Cardiac muscle cell (in vitro differentiated cells and primary cell): ENCODE data around the gene ZNF750. TPM values are rescaled to one million over a fixed set of nuclear protein-coding genes. Genes with fewer than 3 reads are reported as not detected.

ENCODE experiments used
- DNase-seq, 2 donors: peaks; one replicate each; pipeline versions ENCODE4 v3.0.0 to v3.0.0-alpha.2; 2010 to 2017; ENCODE audit warnings: low read depth in 1 of 2, low spot score in 1 of 2
- H3K27ac ChIP-seq: fragments of 200-600 bp; sonication (generic); 2 replicates; pipeline ENCODE4 v1.5.1; 2016
- H3K27me3 ChIP-seq: fragments of 200-600 bp; sonication (generic); 2 replicates; pipeline ENCODE4 v1.6.0; 2016; ENCODE audit warnings: control low read depth
- H3K36me3 ChIP-seq: fragments of 200-600 bp; sonication (generic); 2 replicates; pipeline ENCODE4 v1.5.1; 2016; ENCODE audit warnings: control low read depth
- H3K4me1 ChIP-seq: fragments of 200-600 bp; sonication (generic); 2 replicates; pipeline ENCODE4 v1.8.1; 2017; ENCODE audit warnings: low read depth, mild to moderate bottlenecking, mixed run types
- H3K4me3 ChIP-seq: fragments of 200-600 bp; sonication (generic); 2 replicates; pipeline ENCODE4 v1.5.1; 2016; ENCODE audit warnings: mild to moderate bottlenecking
- H3K9me3 ChIP-seq: fragments of 200-600 bp; sonication (generic); 2 replicates; pipeline ENCODE4 v1.5.1; 2017; ENCODE audit warnings: low read depth, mild to moderate bottlenecking, control low read depth
- CTCF ChIP-seq: IDR thresholded peaks from 2 replicates; pipeline ENCODE4 v1.5.1; 2012; ENCODE audit warnings: low read depth, mild to moderate bottlenecking, low read length
- polyA plus RNA-seq: library from polyadenylated mRNA; unstranded; fragments of >200 nt; fragmentation: Nextera tagmentation; extraction: Ambion mirVana; gene quantifications from 2 replicates; pipeline ENCODE4 v1.2.1, GENCODE V29; 2016
- total RNA-seq: library from RNA; depleted of rRNA; stranded (reverse); fragments of >200 nt; gene quantifications from 2 replicates; pipeline ENCODE4 v1.2.3, GENCODE V29; 2016

ZNF750 gene
- total and polyA plus RNA-seq, 2 experiments from 2014 or later: 0.49 TPM; not detected in 1

GRCh38 chr17:82867763-82868325 lies 28.0 kb upstream of the ZNF750 start:
- H3K4me3 ChIP-seq: no peak overlapping the region
- no peak for TF ChIP-seq CTCF
- H3K36me3 ChIP-seq: no peaks in the 10 kb centered on the region
- H3K27ac ChIP-seq: no peak overlapping the region
- no peaks in the 10 kb centered on the region for H3K27me3 ChIP-seq
- no peaks in the 10 kb centered on the region for H3K9me3 ChIP-seq
- H3K4me1 ChIP-seq: peaks cover 39% of the 10 kb centered on the region
- DNase-seq: no peak

- peaks cover 47% of the 10 kb centered on the region for H3K4me1 ChIP-seq
- H3K27me3 ChIP-seq: no peaks in the 10 kb centered on the region
- no peaks in the 10 kb centered on the region for H3K36me3 ChIP-seq
- peak in 1 of 2 donors; percentile 77 for DNase-seq
- no peak overlapping the region for H3K4me3 ChIP-seq
- no peak for TF ChIP-seq CTCF
- H3K9me3 ChIP-seq: no peaks in the 10 kb centered on the region
- peak overlapping the region; percentile 70 for H3K27ac ChIP-seq
Observed at GRCh38 chr17:82866590-82867191, 26.9 kb upstream of the ZNF750 start.

- H3K9me3 ChIP-seq: no peaks in the 10 kb centered on the region
- H3K36me3 ChIP-seq: no peaks in the 10 kb centered on the region
- TF ChIP-seq CTCF: no peak
- no peak for DNase-seq
- H3K27ac ChIP-seq: peak overlapping the region; percentile 70
- H3K4me3 ChIP-seq: no peak overlapping the region
- no peaks in the 10 kb centered on the region for H3K27me3 ChIP-seq
- peaks cover 47% of the 10 kb centered on the region for H3K4me1 ChIP-seq
Observed at GRCh38 chr17:82865774-82866395, 26.1 kb upstream of the ZNF750 start.

GRCh38 chr17:82865274-82865673 lies 25.5 kb upstream of the ZNF750 start:
- Histone ChIP-seq H3K27ac (peak overlapping the region; percentile 40), H3K9me3 (no peaks in the 10 kb centered on the region), H3K4me1 (peaks cover 49% of the 10 kb centered on the region), H3K4me3 (no peak overlapping the region), H3K36me3 (no peaks in the 10 kb centered on the region), H3K27me3 (no peaks in the 10 kb centered on the region)
- TF ChIP-seq CTCF: no peak
- no peak for DNase-seq

- no peak for DNase-seq
- Histone ChIP-seq H3K36me3 (no peaks in the 10 kb centered on the region), H3K27ac (peak overlapping the region; percentile 92), H3K27me3 (no peaks in the 10 kb centered on the region), H3K4me3 (no peak overlapping the region), H3K9me3 (no peaks in the 10 kb centered on the region), H3K4me1 (peaks cover 54% of the 10 kb centered on the region)
- TF ChIP-seq CTCF: no peak
Observed at GRCh38 chr17:82864713-82865248, 25.0 kb upstream of the ZNF750 start.
